HepG2 (cell line): ENCODE data around the gene CRLF2. TPM values are rescaled to one million over a fixed set of nuclear protein-coding genes. Genes with fewer than 3 reads are reported as not detected.

ENCODE experiments used
- ATAC-seq: fragments of 200-7000 bp; cut with Tn5 transposase; 3 replicates; pipeline ENCODE4 v1.9.1; 2020; ENCODE audit warnings: mild to moderate bottlenecking, moderate library complexity
- BruUV-seq: library from RNA; stranded (reverse); fragments of 400-500 nt; replicated peaks from 2 replicates; lab custom pipeline; 2021; lab: Mats Ljungman, UMichigan
- CTCF ChIA-PET: fragments of 300-600 bp; formaldehyde crosslinking; extraction: SDS; loops from one replicate; lab custom pipeline; 2021; ENCODE audit warnings: low total read pairs, inconsistent platforms, low intra/inter-chr PET ratio; lab: Yijun Ruan, JAX
- POLR2A ChIA-PET: fragments of 350-600 bp; sonication (Branson Sonifier 250); formaldehyde crosslinking; loops from one replicate; lab custom pipeline; 2020; ENCODE audit warnings: antibody characterized with exemption, inconsistent platforms; lab: Yijun Ruan, JAX
- DNase-seq: peaks from one replicate; pipeline ENCODE4 v3.0.0-alpha.2; 2015; ENCODE audit warnings: low spot score
- FAIRE-seq: peaks from 3 replicates; lab custom pipeline; 2011; peaks lifted over from hg19 to GRCh38; lab: Jason Lieb, UNC
- H2AFZ ChIP-seq: one replicate; pipeline ENCODE4 v1.6.1; 2011; ENCODE audit warnings: low read length, inconsistent platforms
- H3K27ac ChIP-seq: fragments of 300-600 bp; 3 replicates; pipeline ENCODE4 v1.8.0; 2011; ENCODE audit warnings: mixed run types, mild to moderate bottlenecking, mixed read lengths, low read length, inconsistent platforms; ENCODE audit not compliant: insufficient read depth; ENCODE audit errors: extremely low read length
- H3K27me3 ChIP-seq, 2 experiments: fragments of 200-600 bp in 1 of 2; 2 replicates in 1 of 2; 3 replicates in 1 of 2; pipeline versions ENCODE4 v1.6.0 to v1.8.0; 2011; ENCODE audit warnings: low read length in 2 of 2, mild to moderate bottlenecking in 2 of 2, moderate library complexity in 2 of 2, inconsistent platforms in 1 of 2; ENCODE audit not compliant: insufficient read depth in 2 of 2, control insufficient read depth in 1 of 2
- H3K36me3 ChIP-seq, 2 experiments: fragments of 200-600 bp in 1 of 2; replicated peaks in 1 of 2; 2 replicates in 1 of 2; 3 replicates in 1 of 2; pipeline versions ENCODE4 v1.5.1 to v1.8.0; 2011; ENCODE audit warnings: low read length in 2 of 2, inconsistent platforms in 1 of 2; ENCODE audit not compliant: insufficient read depth in 2 of 2, control insufficient read depth in 1 of 2
- H3K4me1 ChIP-seq: 2 replicates; pipeline ENCODE4 v1.5.1; 2012; ENCODE audit warnings: low read length, inconsistent platforms; ENCODE audit not compliant: insufficient read depth
- H3K4me2 ChIP-seq: 2 replicates; pipeline ENCODE4 v1.6.0; 2011; ENCODE audit warnings: low read depth, low read length, inconsistent platforms
- H3K4me3 ChIP-seq, 3 experiments: fragments of 200-600 bp in 1 of 3; sonication (generic), shearing (Covaris generic) in 1 of 3; replicated peaks in 1 of 3; 2 replicates each; pipeline ENCODE4 v1.5.1; 2011 to 2016; ENCODE audit warnings: low read length in 3 of 3, inconsistent platforms in 2 of 3, low read depth in 2 of 3, mild to moderate bottlenecking in 2 of 3, control low read depth in 1 of 3, mixed read lengths in 1 of 3; ENCODE audit not compliant: insufficient read depth in 1 of 3
- H3K79me2 ChIP-seq: one replicate; pipeline ENCODE4 v1.6.1; 2011; ENCODE audit warnings: low read length, inconsistent platforms; ENCODE audit not compliant: insufficient read depth
- H3K9ac ChIP-seq: 2 replicates; pipeline ENCODE4 v1.6.0; 2011; ENCODE audit warnings: mild to moderate bottlenecking, low read depth, low read length, inconsistent platforms; ENCODE audit not compliant: insufficient read depth
- H3K9me3 ChIP-seq: 2 replicates; pipeline ENCODE4 v1.5.1; 2012; ENCODE audit warnings: mild to moderate bottlenecking, low read length
- H4K20me1 ChIP-seq: 2 replicates; pipeline ENCODE4 v1.6.0; 2011; ENCODE audit warnings: inconsistent platforms, mild to moderate bottlenecking, low read length, moderate library complexity; ENCODE audit not compliant: insufficient read depth
- AGO2 ChIP-seq: fragments of 200-400 bp; formaldehyde crosslinking; optimal IDR thresholded peaks from 2 replicates; pipeline ENCODE3; 2017; ENCODE audit warnings: mild to moderate bottlenecking, low read depth, low read length, moderate library complexity
- ARNT ChIP-seq: fragments of 450-650 bp; IDR thresholded peaks from 2 replicates; pipeline ENCODE4 v1.6.1; 2017
- HMG20B ChIP-seq: conservative IDR thresholded peaks from 2 replicates; pipeline ENCODE4 v1.6.1; 2016; ENCODE audit warnings: missing genetic modification reagents, missing compliant biosample characterization
- KAT2B ChIP-seq: fragments of 150-350 bp; IDR thresholded peaks from 2 replicates; pipeline ENCODE4 v1.6.1; 2014; ENCODE audit warnings: low read depth, low read length, borderline replicate concordance
- KLF6 ChIP-seq: IDR thresholded peaks from 2 replicates; pipeline ENCODE4 v1.8.0; 2016; ENCODE audit warnings: missing biosample characterization, missing genetic modification reagents
- SAP130 ChIP-seq: IDR thresholded peaks from 2 replicates; pipeline ENCODE4 v1.6.1; 2016; ENCODE audit warnings: low read depth
- SNAI1 ChIP-seq: sonication (generic); formaldehyde crosslinking; IDR thresholded peaks from 2 replicates; pipeline ENCODE4 v1.5.0; 2020; ENCODE audit warnings: mild to moderate bottlenecking, missing genetic modification reagents, borderline replicate concordance
- TEAD3 ChIP-seq: optimal IDR thresholded peaks from 2 replicates; pipeline ENCODE3; 2016; ENCODE audit warnings: borderline replicate concordance
- YY1 ChIP-seq: IDR thresholded peaks from 2 replicates; pipeline ENCODE4 v1.6.1; 2011; ENCODE audit warnings: low read length, low read depth, moderate library complexity, mild to moderate bottlenecking; ENCODE audit not compliant: insufficient read depth, insufficient replicate concordance
- ZNF556 ChIP-seq: sonication (generic); formaldehyde crosslinking; IDR thresholded peaks from 2 replicates; pipeline ENCODE4 v1.4.0; 2020; ENCODE audit warnings: mild to moderate bottlenecking, missing genetic modification reagents, borderline replicate concordance
- ZNF720 ChIP-seq: sonication (generic); formaldehyde crosslinking; IDR thresholded peaks from 2 replicates; pipeline ENCODE4 v1.4.0; 2020; ENCODE audit warnings: missing genetic modification reagents
- ZNF737 ChIP-seq: sonication (generic); formaldehyde crosslinking; IDR thresholded peaks from 2 replicates; pipeline ENCODE4 v1.5.0; 2020; ENCODE audit warnings: missing genetic modification reagents, mild to moderate bottlenecking, borderline replicate concordance
- ZNF761 ChIP-seq: sonication (generic); formaldehyde crosslinking; conservative IDR thresholded peaks from 2 replicates; pipeline ENCODE4 v1.4.0; 2020; ENCODE audit warnings: mild to moderate bottlenecking, missing genetic modification reagents
- WGBS: methylation state at CpG from one replicate; pipeline ENCODE4 v1.1.6; 2017; ENCODE audit warnings: low lambda C conversion rate; 5-methylcytosine and 5-hydroxymethylcytosine counted together
- in situ Hi-C: cut with HindIII; loops from 2 replicates; pipeline ENCODE4 v1.10.0; 2017; ENCODE audit warnings: low pct_unique_long_range_greater_than_20kb; ENCODE audit not compliant: extremely low pct_ligation_motif_present
- intact Hi-C: fragments of 100-400 bp; cut with micrococcal nuclease; formaldehyde crosslinking; loops from one replicate; pipeline ENCODE4 v1.10.0; 2022; ENCODE audit not compliant: unreplicated experiment
- polyA plus RNA-seq, 8 experiments: library from polyadenylated mRNA; depleted of rRNA in 3 of 8; stranded (reverse) in 7 of 8; unstranded in 1 of 8; fragments of >200 nt; fragmentation: Illumina TruSeq in 4 of 8; extraction: Trizol in 4 of 8; gene quantifications; 2 replicates each; pipeline versions ENCODE4 v1.2.1 to v1.2.3, GENCODE V29; 2011 to 2016; ENCODE audit warnings: low read depth in 4 of 8, missing spikeins in 1 of 8, mixed read lengths in 1 of 8; ENCODE audit not compliant: insufficient read depth in 1 of 8
- total RNA-seq, 5 experiments: library from RNA; depleted of rRNA; stranded (reverse); fragments of >200 nt; fragmentation: Illumina TruSeq; extraction: Trizol; gene quantifications; 2 replicates each; pipeline ENCODE4 v1.2.3, GENCODE V29; 2016; ENCODE audit warnings: low read depth in 1 of 5
- TF ChIP-seq, protein P1 (sequence below): IDR thresholded peaks from 2 replicates; pipeline ENCODE4 v1.6.1; 2012; ENCODE audit warnings: low read depth, low read length, improper control_type of control experiment
- TF ChIP-seq, protein P2 (sequence below): sonication (generic); formaldehyde crosslinking; IDR thresholded peaks from 2 replicates; pipeline ENCODE4 v1.5.0; 2020; ENCODE audit warnings: mild to moderate bottlenecking, missing genetic modification reagents
- TF ChIP-seq, protein P3 (sequence below), 2 experiments: sonication (generic) in 1 of 2; formaldehyde crosslinking in 1 of 2; IDR thresholded peaks; 2 replicates each; pipeline versions ENCODE4 v1.4.0 to v1.6.1; 2016 to 2020; ENCODE audit warnings: borderline replicate concordance in 1 of 2, low read depth in 1 of 2, mild to moderate bottlenecking in 1 of 2, missing genetic modification reagents in 1 of 2

The CRLF2 gene
- total and polyA plus RNA-seq, 2 of the 13 experiments (the other 11 are each of a cell fraction or from before 2014, with no cell fraction given) = not detected

- DNase-seq (no peak), FAIRE-seq (no peak), ATAC-seq (no peak)
- H3K4me2 ChIP-seq = no peak overlapping the region
- WGBS = 52% methylated on average over 10 of the region's 10 CpGs
- POLR2A ChIA-PET = no interaction called here
- H3K4me1 ChIP-seq = no peaks in the 10 kb centered on the region
- H3K9me3 ChIP-seq = no peaks in the 10 kb centered on the region
- in situ Hi-C loops = no loop called here
- no peak overlapping the region for H3K4me3 ChIP-seq
- H3K36me3 ChIP-seq = no peaks in the 10 kb centered on the region
- H3K27ac ChIP-seq = no peak overlapping the region
- H3K79me2 ChIP-seq = no peaks in the 10 kb centered on the region
- H3K27me3 ChIP-seq = no peaks in the 10 kb centered on the region
- no peaks in the 10 kb centered on the region for H4K20me1 ChIP-seq
- intact Hi-C loops = no loop called here
- BruUV-seq = no TSS peak
- no peak overlapping the region for H2AFZ ChIP-seq
- H3K9ac ChIP-seq = no peak overlapping the region
- CTCF ChIA-PET = no interaction called here
- TF ChIP-seq KAT2B (no peak), KLF6 (no peak), YY1 (no peak), ZNF761 (CRISPR knock-in tag) (no peak), ZNF720 (CRISPR knock-in tag) (no peak), SAP130 (no peak), AGO2 (no peak), TEAD3 (no peak), ARNT (no peak), ZNF737 (no peak), SNAI1 (CRISPR knock-in tag) (no peak), ZNF556 (CRISPR knock-in tag) (no peak), HMG20B (CRISPR knock-in tag) (no peak)
- TF ChIP-seq, protein P1, sequence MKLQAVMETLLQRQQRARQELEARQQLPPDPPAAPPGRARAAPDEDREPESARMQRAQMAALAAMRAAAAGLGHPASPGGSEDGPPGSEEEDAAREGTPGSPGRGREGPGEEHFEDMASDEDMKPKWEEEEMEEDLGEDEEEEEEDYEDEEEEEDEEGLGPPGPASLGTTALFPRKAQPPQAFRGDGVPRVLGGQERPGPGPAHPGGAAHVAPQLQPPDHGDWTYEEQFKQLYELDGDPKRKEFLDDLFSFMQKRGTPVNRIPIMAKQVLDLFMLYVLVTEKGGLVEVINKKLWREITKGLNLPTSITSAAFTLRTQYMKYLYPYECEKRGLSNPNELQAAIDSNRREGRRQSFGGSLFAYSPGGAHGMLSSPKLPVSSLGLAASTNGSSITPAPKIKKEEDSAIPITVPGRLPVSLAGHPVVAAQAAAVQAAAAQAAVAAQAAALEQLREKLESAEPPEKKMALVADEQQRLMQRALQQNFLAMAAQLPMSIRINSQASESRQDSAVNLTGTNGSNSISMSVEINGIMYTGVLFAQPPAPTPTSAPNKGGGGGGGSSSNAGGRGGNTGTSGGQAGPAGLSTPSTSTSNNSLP = no peak
- TF ChIP-seq, protein P2, sequence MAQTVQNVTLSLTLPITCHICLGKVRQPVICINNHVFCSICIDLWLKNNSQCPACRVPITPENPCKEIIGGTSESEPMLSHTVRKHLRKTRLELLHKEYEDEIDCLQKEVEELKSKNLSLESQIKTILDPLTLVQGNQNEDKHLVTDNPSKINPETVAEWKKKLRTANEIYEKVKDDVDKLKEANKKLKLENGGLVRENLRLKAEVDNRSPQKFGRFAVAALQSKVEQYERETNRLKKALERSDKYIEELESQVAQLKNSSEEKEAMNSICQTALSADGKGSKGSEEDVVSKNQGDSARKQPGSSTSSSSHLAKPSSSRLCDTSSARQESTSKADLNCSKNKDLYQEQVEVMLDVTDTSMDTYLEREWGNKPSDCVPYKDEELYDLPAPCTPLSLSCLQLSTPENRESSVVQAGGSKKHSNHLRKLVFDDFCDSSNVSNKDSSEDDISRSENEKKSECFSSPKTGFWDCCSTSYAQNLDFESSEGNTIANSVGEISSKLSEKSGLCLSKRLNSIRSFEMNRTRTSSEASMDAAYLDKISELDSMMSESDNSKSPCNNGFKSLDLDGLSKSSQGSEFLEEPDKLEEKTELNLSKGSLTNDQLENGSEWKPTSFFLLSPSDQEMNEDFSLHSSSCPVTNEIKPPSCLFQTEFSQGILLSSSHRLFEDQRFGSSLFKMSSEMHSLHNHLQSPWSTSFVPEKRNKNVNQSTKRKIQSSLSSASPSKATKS (CRISPR knock-in tag) = no peak
- TF ChIP-seq, protein P3, sequence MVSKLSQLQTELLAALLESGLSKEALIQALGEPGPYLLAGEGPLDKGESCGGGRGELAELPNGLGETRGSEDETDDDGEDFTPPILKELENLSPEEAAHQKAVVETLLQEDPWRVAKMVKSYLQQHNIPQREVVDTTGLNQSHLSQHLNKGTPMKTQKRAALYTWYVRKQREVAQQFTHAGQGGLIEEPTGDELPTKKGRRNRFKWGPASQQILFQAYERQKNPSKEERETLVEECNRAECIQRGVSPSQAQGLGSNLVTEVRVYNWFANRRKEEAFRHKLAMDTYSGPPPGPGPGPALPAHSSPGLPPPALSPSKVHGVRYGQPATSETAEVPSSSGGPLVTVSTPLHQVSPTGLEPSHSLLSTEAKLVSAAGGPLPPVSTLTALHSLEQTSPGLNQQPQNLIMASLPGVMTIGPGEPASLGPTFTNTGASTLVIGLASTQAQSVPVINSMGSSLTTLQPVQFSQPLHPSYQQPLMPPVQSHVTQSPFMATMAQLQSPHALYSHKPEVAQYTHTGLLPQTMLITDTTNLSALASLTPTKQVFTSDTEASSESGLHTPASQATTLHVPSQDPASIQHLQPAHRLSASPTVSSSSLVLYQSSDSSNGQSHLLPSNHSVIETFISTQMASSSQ (IDR thresholded peaks at IDR 0.05; ENCODE audit: low read depth) = no peak
- TF ChIP-seq, protein P3 (CRISPR knock-in tag; IDR thresholded peaks at IDR 0.05; ENCODE audit: borderline replicate concordance) = no peak
Observed at GRCh38 chrX:1215123-1215823, 2.8 kb upstream of the CRLF2 start.
